ENCODE measurements around the gene PON1. TPM values are rescaled to one million over a fixed set of nuclear protein-coding genes. Genes with fewer than 3 reads are reported as not detected.

Gene PON1
- total and polyA plus RNA-seq, 2 experiments from 2014 or later = 0.69 to 1.2 TPM

- TF ChIP-seq REST (IDR thresholded peaks at IDR 0.05; ENCODE audit: unreplicated experiment) = no peak
- TF ChIP-seq EZH2phosphoT487 (IDR thresholded peaks at IDR 0.05; ENCODE audit: unreplicated experiment) = no peak
- TF ChIP-seq EZH2 (IDR thresholded peaks at IDR 0.05; ENCODE audit: low read depth, unreplicated experiment) = no peak
- TF ChIP-seq CREB1 (CRISPR knock-in tag; IDR thresholded peaks at IDR 0.05; ENCODE audit: low read depth) = no peak
- no peak for TF ChIP-seq JUNB (IDR thresholded peaks at IDR 0.05; ENCODE audit: unreplicated experiment)
- TF ChIP-seq ZNF462 (CRISPR knock-in tag; IDR thresholded peaks at IDR 0.05) = no peak
Observed at GRCh38 chr7:95265634-95266033, 58.7 kb downstream of the PON1 start (continued).
